ENCODE measurements around the gene MRPS21.

MRPS21 gene

DNA sequence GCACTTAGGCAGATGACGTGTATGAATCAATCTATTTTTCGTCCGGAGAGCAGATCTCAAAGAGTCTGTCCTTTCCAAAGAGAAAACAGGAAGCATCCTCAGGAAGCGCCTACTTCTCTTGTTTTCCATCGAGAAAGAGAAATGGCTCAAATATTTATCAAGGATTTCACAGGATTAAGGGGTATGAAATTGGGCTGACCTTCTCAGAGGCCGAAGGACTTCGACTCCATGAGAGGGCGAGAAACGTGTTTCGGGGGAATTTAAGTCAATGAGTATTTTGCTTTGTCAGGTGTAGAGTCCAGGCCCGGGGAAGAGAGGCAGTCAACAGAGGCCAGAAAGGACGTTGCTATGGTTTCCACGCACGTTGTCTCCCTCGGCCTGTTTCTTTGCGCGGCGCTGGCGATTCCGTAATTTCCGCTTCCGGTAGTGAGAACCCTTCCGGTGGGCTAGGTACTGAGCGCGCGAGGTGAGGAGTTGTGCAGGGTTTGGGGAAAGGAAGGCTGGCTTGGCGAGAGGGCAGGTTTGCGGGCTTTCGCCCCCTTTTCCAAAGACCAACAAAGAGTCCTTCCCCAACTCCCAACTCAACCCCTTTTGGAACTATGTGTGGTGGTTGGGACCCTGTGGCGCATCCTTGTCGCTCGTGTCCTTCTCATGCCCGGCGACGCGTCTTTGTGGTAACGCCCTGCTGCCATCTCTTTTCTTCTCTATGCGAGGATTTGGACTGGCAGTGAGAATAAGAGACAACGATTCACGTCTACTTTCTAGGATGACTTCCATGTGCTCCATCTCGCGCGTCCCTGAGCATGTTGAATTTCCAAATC lies at the start of gene MRPS21:
MRPS21 (plus strand) TSS at position 429 of the 821 bp plus-strand sequence. CDS start 506 bp downstream, outside the sequence.
- peak; percentile 84 for DNase-seq

DNA sequence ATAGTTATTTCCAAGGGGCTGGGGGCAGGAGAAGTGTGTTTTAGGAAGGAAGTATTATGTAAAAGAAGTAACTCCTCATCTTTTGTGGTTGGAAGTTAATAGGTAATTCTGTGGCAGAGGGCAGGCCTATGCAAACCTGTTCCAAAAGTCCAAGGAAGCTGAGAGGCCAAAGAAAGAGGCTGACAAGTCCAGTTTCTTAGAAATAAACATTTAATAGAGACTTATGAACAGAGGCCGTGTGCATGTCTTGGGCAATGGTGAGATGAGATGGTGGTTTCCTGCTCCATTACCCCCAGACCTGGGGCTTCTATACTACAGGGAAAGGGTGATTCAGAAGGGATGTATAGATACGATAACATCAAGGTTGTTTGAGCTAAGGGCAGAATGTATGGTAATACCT lies 43.7 kb upstream of the MRPS21 start:
- DNase-seq = no peak

DNA sequence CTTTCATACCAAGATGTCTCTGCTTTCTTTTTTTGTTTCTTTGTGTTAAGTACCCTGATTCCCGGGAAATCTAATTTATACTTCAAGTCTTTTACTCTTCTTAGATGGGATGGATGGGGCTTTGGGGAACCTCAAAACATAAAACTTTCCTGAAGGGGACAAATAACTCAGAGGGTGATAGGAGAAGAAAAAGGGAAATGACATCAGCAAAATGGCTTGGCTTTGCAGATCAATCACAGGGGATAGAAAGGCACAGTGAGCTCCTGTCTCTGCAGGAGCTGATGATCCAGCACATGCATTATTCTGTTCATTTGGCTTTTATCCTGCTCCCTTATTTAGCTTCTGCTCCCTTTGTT lies 37.5 kb upstream of the MRPS21 start:
- DNase-seq = no peak

DNA sequence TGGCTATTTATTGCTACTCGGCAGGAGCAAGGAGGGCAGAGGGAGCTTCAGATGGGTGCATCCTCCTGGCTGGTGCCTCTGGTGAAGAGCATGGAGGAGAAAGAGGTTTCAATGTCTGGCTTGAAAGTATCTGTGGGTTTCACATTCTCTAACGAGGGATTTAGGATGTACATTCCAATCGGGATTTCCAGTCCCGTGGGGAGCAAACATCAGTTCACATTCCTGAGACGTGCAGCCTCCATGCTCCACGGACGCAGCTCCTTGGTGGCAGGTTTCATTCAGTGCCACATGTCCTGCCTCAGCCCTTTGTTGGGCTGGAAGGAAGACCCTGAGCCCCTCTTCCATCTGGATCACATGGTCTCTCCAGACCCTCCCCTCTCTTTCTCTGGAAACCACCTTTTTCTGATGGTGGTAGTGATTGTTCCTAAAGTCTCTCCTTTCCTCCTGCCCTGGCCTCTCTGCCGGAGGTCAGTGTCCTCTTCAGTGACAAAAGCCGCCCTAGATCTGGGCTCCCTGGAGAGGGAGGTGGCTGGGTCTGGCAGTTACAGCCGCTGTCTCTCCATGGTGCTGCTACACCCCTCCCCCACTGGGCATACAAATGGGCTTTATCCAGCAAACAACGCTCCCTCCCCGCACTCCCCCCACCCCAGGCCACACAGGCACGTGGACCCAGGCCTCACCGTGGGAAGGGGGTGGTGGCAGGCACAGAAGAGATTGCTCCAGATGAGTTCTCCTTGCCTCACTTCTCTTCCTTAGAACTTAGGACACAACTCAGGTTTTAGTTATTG lies 36.9 kb upstream of the MRPS21 start:
- DNase-seq = no peak

DNA sequence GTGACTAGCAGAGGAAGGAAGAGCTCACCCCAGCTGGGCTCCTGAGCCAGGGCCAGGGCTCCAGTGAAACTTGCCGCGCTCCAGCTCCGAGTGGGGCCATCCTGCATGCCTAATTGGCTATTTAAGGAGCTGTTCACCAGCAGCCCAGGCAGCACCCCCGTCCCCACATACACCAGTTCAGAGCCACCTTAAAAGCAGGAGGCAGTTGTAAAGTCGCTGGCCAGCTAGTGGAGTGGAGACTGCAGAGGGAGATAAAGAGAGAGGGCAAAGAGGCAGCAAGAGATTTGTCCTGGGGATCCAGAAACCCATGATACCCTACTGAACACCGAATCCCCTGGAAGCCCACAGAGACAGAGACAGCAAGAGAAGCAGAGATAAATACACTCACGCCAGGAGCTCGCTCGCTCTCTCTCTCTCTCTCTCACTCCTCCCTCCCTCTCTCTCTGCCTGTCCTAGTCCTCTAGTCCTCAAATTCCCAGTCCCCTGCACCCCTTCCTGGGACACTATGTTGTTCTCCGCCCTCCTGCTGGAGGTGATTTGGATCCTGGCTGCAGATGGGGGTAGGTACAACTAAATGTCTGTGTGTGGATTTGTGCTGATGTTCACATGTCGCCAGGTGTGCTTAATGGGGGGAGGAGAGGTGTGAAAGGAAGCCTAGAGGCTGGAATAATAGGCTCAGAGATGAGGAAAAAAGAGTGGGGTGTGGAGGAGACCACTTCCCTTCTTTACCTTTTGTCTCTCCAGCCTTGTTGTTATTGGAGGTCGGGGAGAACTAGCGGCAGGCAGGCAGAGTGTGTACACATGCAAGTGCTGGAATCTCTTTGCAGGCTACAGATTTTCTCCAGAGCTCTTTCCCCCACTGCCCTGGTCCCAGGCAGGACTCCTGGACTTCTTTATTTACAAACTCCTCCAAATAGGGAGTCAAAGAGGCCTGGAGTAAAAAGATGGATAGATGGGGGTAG lies 35.8 kb upstream of the MRPS21 start, which contains the start of gene CA14:
CA14 (plus strand) TSS at position 151 of the 962 bp plus-strand sequence; CDS start at position 506, 355 bp downstream.
- DNase-seq = no peak

DNA sequence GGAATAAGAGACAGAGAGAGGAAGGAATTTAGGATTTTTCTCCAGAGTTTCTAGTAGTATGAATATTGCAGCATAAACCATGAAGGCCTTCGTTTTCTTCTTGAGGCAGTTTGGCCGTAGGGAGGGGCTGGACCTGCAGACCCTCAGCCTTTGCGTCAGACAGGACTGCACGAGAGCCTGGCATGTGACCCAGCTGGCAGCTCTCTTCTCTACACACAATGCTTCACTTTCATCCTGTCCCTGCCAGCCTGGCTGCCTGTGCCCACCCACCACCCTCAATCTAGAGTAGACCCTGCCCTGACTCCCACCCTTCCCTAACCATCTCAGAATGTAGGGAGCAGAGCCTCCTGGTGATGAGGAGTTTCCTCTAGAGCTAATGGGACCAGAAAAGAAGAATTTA lies 34.4 kb upstream of the MRPS21 start:
- DNase-seq = no peak

DNA sequence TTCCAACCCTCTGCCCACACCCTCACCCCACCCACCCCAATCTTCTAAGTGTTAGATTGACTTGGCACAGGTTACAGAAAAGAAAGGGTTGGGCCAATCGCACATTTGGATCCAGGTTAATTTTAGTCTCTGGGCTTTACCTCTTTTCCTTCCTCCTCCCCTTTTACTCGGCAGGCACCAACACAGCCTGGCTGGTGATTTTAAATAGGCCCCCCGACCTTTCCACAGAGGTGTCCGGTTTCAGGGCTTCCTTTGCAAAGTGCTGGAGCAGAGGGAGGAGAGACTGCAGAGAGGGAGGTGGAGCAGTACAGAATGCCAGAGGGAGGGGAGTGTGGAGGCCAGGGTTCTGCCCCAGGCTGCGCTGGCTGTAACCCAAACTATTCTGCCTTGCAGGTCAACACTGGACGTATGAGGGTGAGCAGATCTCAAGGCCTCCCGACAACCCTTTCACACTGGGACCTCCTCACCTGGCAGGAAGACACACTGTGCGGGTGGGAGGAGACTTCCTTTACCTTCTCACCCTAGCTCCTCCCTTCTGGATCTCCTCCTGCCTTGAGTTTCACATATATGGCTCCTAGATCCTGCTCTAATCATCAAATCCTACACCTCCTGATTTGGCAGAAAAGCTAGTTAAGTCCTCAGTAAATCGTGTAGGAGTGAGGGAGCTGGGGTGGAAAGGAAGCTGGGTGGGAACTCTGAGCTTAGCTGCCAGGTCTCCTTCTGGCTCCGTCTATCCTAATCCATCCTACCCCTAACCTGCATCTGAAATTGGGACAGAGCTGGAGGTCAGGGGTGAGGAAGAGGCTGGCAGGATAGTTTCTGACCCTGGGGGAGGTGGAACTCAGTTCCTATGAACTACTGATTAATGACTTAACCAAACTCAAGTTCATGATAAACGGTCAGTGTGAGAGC lies 33.6 kb upstream of the MRPS21 start:
- DNase-seq = no peak

DNA sequence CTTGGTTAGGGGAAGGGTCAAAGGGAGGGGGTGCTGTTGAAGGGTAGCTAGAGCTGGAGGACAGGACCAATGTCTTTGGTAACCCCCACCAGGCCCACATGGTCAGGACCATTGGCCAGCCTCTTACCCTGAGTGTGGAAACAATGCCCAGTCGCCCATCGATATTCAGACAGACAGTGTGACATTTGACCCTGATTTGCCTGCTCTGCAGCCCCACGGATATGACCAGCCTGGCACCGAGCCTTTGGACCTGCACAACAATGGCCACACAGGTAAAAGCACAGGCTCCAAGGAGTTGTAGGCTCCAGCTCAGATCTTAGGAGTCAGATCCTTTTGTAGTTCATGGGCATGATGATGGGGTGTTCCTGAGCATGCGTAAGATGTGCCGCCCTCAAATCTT lies 32.3 kb upstream of the MRPS21 start:
- no peak for DNase-seq

DNA sequence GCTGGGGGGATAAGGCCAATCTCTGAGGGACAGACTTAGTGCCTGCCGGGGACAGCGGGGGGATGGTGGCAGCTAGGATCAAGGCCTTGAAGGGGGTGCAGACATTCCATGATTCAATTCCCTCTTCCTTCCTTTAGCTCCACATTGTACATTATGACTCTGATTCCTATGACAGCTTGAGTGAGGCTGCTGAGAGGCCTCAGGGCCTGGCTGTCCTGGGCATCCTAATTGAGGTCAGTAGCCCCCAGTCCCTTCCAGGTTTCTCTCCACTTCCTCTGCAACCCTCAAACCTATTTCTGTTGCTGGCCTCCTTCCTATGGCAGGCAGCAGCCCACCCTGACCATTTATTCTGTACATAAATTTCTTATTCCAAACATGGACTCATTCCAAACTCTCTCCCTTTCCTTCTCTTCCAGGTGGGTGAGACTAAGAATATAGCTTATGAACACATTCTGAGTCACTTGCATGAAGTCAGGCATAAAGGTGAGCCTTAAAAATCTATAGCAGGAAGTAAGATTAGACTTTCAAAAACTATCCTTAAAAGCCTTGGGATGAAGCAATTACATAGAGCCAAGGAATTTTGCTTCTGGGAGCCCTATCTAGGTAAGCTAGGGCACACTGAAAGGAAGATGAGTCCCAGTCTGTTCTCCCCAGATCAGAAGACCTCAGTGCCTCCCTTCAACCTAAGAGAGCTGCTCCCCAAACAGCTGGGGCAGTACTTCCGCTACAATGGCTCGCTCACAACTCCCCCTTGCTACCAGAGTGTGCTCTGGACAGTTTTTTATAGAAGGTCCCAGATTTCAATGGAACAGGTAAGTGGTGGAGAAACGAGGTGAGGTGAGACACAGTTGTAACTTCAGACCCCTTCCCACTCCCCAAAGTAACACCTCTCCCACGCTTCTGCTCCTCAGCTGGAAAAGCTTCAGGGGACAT lies 31.0 kb upstream of the MRPS21 start:
- no peak for DNase-seq

DNA sequence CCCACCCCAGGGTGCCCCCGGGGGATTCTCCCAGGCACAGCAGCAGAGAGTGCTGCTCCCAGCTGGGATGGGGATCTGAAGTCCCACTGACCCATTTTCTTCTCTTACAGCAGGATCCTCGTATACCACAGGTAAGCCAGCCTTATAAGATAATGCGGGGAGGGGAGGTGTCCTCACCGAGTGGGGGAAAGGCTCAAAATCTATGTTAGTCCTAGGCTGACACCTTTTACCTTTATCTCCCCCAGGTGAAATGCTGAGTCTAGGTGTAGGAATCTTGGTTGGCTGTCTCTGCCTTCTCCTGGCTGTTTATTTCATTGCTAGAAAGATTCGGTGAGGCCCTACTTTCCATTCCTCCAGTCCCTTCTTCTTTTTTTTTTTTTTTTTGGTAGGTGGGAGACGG lies 30.1 kb upstream of the MRPS21 start:
- DNase-seq = no peak

DNA sequence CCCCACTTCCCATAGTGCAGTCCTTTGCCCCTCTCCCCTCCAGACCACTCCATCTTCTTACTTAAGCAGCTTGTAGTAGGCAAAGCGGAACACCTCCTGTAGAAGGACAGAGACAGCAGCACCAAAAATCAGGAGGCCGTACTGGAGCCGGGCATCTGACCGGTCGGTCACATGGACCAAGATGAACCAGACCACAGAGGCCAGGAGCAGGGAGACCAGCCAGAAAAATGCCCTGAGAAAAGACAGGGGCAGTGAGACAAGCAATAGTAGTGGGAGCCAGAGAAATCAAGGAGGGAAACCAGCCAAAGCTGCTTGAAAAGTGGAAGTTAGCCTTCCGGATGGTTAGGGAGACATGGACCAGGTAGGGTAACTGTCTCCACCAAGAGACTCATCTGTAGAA lies 25.8 kb upstream of the MRPS21 start:
- no peak for DNase-seq

DNA sequence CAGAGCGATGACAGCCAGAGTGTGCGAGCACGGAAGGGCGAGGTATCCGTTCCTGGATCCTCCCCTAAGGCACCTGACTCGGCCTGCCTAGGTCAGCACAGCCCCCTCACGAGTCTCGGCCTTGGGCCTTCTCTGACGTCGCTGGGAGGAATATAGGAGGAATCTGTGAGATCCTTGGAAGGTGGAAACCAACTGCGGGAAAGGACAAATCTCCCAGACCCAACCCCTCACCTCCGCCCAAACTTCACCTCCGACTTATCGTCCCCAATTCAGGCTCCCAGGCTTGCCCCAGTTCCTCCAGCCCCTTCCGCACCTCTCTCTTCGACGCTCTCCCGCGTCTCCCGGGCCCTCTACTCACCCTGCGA lies 25.3 kb upstream of the MRPS21 start:
- DNase-seq = no peak

DNA sequence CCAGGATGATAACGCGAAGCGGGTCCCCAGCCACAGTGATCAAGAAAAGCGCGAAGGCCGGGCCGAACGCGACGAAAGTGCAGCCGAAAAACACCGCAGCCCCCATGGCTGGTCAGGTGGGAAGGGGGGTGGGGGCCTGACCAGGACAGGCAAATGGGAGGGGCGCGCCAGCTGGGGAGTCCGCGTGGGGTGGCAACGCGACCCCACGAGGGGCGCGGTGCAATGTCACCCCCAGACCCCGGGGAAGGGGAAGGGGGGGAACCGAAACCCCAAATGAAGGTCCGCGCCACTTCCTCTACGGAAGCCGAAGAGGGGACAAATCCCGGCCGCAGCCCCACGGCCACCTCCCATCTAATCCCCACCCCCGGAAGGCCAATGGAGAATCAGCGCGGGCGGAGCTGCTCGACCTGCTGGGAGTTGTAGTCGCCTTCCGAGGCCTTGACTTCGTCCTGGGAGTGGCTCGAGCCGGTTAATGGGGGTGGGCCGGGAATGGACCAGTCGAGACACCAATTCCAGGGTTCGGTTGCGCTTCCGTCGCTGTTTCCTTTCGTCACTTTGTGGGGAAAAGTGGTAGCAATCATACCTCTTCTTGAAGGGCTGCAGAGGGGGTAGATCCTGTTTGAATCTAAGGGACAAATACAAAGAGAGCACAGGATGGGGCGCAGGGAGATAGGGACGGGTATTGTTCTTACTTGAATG lies 24.8 kb upstream of the MRPS21 start, which contains the start of gene APH1A:
APH1A (minus strand) TSS at position 312 of the 699 bp plus-strand sequence; CDS start at position 106, 206 bp downstream.
- DNase-seq = peak; percentile 95

DNA sequence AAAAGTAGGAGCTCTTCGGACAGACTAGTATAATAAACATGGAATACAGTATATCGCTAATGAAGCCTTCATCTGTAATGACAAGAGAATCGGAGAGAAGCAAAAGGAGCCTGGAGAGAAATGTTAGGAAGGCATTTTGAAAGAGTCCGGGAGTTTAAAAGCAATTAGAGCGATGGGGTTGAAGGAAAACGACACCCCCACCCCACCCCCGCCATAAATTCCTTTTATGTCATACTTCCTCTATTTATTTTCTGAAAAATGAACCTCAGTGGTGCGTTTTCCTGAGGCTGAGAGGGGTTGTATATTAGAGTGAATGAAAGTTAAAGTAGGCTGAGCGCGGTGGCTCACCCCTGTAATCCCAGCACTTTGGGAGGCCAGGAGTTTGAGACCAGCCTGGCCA lies 24.2 kb upstream of the MRPS21 start:
- DNase-seq = no peak

DNA sequence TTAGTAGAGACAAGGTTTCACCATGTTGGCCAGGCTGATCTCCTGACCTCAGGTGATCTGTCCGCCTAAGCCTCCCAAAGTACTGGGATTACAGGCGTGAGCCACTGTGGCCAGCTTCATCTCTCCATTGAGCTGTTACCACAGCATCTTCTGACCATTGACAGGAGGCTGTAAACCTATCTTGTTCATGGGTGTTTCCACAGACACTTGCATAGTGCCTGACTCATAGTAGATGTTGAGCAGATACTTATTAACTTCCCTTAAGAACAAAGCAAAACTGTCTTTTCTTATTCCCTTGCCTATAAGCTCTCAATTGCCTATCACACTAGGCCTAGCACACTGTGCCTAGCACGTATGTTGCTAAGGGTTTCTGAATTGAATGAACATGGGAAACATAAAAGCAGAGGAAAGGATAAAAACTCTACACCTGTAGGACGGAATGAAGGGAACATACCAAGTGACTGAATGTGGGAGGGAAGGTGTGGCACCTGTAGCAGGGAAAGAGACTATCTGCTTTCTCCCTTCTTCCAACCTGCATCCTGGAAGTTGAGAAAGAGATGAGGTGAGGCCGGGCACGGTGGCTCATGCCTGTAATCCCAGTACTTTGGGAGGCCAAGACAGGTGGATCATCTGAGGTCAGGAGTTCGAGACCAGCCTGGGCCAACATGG lies 22.2 kb upstream of the MRPS21 start:
- no peak for DNase-seq

DNA sequence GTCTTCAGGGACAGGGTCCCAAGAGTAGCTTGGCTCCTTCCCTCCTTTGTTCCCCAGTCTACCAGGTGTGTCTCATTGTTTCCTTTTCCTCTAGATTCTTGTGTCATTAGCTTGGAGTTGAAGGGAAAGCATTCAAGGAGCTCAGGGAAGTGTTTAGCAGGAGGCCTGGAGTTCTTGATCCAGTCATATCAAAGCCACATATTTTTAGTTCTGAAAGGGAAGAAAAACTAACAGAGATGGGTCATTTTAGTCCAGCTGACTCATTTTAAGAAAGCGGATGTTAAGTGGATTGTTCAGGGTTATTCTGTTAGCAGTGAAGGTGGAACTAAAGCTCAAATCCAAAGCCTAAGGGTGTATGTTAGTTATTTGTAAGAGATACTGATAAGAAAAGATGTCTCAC lies 20.4 kb upstream of the MRPS21 start:
- no peak for DNase-seq

DNA sequence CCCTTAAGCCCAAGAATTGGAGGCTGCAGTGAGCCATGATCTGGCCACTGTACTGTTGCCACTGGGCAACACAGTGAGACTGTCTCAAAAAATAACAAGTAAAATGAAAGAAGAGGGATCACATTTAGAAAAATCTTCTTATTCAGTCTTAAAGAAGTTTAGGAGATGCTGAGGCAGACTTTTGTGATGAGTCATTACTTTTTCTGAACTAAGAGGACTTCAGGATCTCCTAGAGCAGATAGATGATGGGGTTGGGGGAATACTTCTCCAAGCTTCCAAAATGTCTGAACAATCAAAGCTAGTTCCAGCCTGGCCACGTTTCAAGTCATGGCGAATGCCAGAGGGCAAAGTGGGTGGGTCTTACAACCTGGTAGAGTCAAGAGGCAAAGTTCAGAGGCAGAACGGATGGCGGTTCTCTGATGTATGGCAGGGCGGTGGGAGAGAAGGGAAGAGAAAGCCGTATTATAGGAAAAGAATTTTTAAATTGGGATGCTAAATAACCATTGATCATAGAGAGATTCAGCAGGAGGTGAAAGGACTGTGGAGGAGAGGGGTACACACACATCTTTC lies 13.4 kb upstream of the MRPS21 start:
- no peak for DNase-seq

DNA sequence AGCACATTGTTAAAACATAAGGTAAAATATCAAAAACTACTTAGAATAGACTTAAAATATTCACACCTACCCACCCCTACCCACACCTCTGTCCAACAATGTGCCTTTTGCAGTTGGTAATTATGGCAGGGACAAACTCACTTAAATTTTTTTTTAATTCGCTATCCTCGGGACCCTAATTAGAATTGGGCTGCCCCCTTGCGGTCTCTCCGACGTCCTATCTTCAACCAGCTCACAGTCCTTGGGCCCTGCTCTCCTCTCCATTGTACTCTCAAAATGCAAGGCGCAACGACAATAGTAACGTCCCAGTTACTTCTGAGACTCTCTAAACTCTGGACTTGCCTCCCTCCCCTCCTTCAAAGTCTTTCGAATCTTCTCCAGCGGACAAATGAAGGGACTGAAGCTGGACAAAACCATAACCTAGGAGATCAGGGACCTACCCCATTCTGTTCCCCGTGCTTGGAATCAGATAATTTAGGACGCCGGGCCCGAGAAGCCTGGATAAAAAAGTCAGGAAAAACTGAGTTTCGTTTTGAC lies 12.4 kb upstream of the MRPS21 start:
- DNase-seq = no peak

Measured in amniotic stem cell (primary cell).